Subcutaneous adipose tissue (tissue), 4 donors: ENCODE data around the gene IRF3. TPM values are rescaled to one million over a fixed set of nuclear protein-coding genes. Genes with fewer than 3 reads are reported as not detected.

Experiments
- CTCF ChIP-seq: fragments of 450-650 bp; IDR thresholded peaks from one replicate; pipeline ENCODE4 v1.5.1; 2016; ENCODE audit warnings: low read depth, mild to moderate bottlenecking, control low read depth, antibody characterized with exemption, moderate library complexity
- total RNA-seq, 4 donors: library from RNA; depleted of rRNA; stranded (reverse); fragments of >200 nt; gene quantifications; one replicate each; pipeline ENCODE4 v1.1.0, GENCODE V29; 2016

IRF3 gene
- total RNA-seq, 4 donors from 2014 or later: 21.8 to 66.5 (median 39.0) TPM

- no peak for TF ChIP-seq CTCF
Measured at GRCh38 chr19:49690656-49691242, 25.1 kb upstream of the IRF3 start, which contains the start of gene CPT1C. CPT1C (plus strand) TSS chr19:49691116; CDS start chr19:49692253, 1,137 bp downstream.

- TF ChIP-seq CTCF: no peak
Measured at GRCh38 chr19:49690079-49690655, 24.5 kb upstream of the IRF3 start.

- no peak for TF ChIP-seq CTCF
Measured at GRCh38 chr19:49689133-49690078, 23.7 kb upstream of the IRF3 start, which contains the start of gene ADM5. ADM5 (plus strand) TSS chr19:49689594; CDS start chr19:49689838, 244 bp downstream.

- TF ChIP-seq CTCF: no peak
Measured at GRCh38 chr19:49688531-49689132, 23.0 kb upstream of the IRF3 start.

DNA sequence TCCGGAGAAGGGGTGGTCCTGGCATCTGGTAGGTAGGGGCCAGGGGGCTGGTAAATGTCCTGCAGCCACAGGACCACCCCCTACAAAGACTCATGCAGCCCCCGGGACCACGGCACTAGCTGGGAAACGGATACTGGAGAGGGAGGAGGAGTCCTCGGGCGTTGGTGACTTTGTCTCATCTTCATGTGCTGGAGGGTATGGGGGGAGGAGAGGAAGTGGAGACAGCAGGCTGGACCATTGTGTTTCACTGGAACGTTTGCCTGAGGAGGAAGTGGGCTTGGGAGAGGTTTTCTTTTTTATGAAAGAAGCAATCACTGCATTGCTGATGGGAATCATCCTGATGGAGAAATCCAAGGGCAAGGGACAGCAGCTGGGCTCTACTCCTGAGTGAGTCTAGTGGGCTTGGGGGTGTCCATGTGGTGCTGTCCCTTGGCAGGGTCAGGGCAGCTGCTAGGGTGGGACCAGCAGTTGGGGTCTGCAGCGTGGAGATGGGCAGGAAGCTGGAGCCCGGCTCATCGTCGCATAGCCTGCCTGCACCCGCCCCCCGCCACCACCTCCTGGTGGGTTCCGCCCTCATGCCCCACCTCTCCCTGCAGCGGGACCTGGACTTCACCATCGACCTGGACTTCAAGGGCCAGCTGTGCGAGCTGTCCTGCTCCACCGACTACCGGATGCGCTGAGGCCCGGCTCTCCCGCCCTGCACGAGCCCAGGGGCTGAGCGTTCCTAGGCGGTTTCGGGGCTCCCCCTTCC lies 22.1 kb upstream of the IRF3 start:
- no peak for TF ChIP-seq CTCF

- TF ChIP-seq CTCF: no peak
Measured at GRCh38 chr19:49687150-49687549, 21.5 kb upstream of the IRF3 start.
